Measurements from ENCODE around the gene ZBTB12.

Gene ZBTB12

DNA sequence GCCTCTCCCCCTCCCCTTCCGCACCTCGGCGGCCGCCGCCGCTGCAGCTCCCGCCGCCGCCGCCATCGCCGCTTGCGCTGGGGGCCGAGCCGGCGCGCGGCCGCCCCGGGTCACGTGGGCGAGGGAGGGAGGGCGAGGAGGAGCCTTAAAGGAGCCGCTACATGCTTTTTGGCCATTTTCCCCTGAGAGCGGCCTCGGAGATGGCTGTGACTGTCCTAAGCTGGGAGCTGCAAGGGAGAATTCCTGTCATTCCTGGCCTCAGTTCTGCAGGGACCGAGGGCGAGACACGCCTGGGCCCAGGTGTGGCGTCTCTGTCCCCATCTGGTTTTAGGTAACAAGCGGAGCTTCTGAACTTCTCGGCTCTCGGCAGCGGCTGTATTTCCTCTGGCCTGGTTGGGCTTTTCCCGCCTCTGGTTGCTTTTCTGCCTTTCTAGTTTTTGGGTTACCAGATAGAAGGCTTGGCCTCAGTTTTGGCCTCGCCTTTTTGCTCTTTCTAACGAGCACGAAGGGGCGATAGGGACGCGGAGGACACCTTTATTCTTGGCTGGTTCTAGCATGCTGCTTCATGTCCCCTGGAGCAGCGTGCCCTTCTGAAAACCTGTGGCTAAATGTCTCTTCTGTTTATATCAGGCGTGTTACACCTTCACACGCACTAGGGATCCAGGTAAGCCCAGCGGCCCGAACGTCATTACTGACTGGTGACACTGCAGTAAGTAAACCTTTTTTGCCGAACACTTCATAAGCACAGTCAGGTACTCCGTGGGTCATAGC lies 4.1 kb downstream of the ZBTB12 start, which contains the start of gene EHMT2:
Gene EHMT2, minus strand, starts transcription at position 87 of the 771 bp plus-strand sequence. Its CDS starts 21 bp downstream, at position 66.
- peak within 1 kb of the TSS; percentile 69 for H3K4me3 ChIP-seq (ENCODE audit: low read depth, low read length, poor library complexity, severe bottlenecking)
- no peaks in the 10 kb centered on the region for H3F3A ChIP-seq (ENCODE audit: insufficient read depth, low read length)
- H3K9me3 ChIP-seq (ENCODE audit: low read length) = no peaks in the 10 kb centered on the region
- H3K27me3 ChIP-seq (ENCODE audit: insufficient read depth, low read length) = no peaks in the 10 kb centered on the region
- no peaks in the 10 kb centered on the region for H3K9me2 ChIP-seq (ENCODE audit: low read depth, low read length)
- H3K36me3 ChIP-seq (ENCODE audit: insufficient read depth, low read length) = peaks cover 23% of the 10 kb centered on the region; the same call in 1 of the 2 replicates
- H2AFZ ChIP-seq (ENCODE audit: low read length) = no peak within 1 kb of the TSS
- peak within 1 kb of the TSS; percentile 86 for H3K9ac ChIP-seq (ENCODE audit: low read length)
- H4K20me1 ChIP-seq (ENCODE audit: insufficient read depth, low read length) = no peaks in the 10 kb centered on the region
- H3K4me1 ChIP-seq (ENCODE audit: insufficient read depth, low read length, severe bottlenecking) = peaks cover 46% of the 10 kb centered on the region
- H3K27ac ChIP-seq (ENCODE audit: low read depth, low read length, poor library complexity, severe bottlenecking) = peak within 1 kb of the TSS; percentile 81
- no peaks in the 10 kb centered on the region for H3K79me2 ChIP-seq (ENCODE audit: insufficient read depth, low read length)
- peak within 1 kb of the TSS; percentile 91 for H3K4me2 ChIP-seq (ENCODE audit: low read length)
- TF ChIP-seq CTCF (IDR thresholded peaks at IDR 0.05; ENCODE audit: low read length) = no peak
- no peak for TF ChIP-seq EZH2 (IDR thresholded peaks at IDR 0.05; ENCODE audit: borderline replicate concordance, low read length)

DNA sequence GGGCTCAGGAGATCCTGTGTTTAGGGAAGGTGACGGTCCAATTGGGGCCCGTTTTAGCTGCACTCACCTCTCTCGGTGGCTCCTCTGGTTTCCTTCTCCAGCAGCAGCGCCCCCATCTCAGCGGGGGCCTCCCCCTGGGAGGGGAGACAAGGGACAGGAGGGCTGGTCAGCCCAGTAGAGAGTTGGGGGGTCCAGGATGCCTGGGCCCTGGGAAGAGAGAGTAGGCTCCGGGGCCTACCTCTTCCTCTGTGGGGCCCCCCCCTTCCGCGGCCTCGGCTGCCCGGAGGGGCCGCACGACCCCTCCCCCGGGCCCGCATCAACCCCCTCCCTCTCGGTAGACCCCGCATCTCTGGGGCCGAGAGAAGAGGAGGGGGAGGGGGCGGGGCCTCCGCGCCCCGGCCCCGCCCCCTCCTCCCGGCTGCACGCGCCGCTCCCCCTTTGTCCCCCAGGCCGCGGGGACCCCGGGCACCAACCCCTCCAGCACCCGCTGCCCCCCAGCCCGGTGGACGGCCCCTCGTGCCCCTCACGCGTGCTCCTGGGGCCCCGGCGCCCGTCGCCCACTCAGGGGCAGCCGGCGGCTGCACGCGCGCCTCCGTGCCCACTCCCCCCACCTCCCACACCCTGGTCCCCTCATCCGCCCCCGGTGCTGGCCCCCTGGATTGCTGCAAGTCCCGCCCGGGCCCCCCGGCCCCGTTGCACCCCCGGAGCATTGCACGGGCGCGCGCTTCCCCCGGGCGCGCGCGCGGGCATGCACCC lies 4.9 kb downstream of the ZBTB12 start:
- H3K9ac ChIP-seq (ENCODE audit: low read length) = peak overlapping the region; percentile 86
- peak overlapping the region; percentile 91 for H3K4me2 ChIP-seq (ENCODE audit: low read length)
- TF ChIP-seq CTCF (IDR thresholded peaks at IDR 0.05; ENCODE audit: low read length) (no peak), EZH2 (IDR thresholded peaks at IDR 0.05; ENCODE audit: borderline replicate concordance, low read length) (no peak)
- H3K9me3 ChIP-seq (ENCODE audit: low read length) = no peaks in the 10 kb centered on the region
- H3K4me1 ChIP-seq (ENCODE audit: insufficient read depth, low read length, severe bottlenecking) = peaks cover 41% of the 10 kb centered on the region
- no peaks in the 10 kb centered on the region for H3K79me2 ChIP-seq (ENCODE audit: insufficient read depth, low read length)
- H3K27me3 ChIP-seq (ENCODE audit: insufficient read depth, low read length) = no peaks in the 10 kb centered on the region
- no peak overlapping the region for H2AFZ ChIP-seq (ENCODE audit: low read length)
- no peaks in the 10 kb centered on the region for H3K9me2 ChIP-seq (ENCODE audit: low read depth, low read length)
- peak overlapping the region; percentile 69 for H3K4me3 ChIP-seq (ENCODE audit: low read depth, low read length, poor library complexity, severe bottlenecking)
- peak overlapping the region; percentile 64 for H3K27ac ChIP-seq (ENCODE audit: low read depth, low read length, poor library complexity, severe bottlenecking)
- no peaks in the 10 kb centered on the region for H4K20me1 ChIP-seq (ENCODE audit: insufficient read depth, low read length)
- H3F3A ChIP-seq (ENCODE audit: insufficient read depth, low read length) = no peaks in the 10 kb centered on the region
- H3K36me3 ChIP-seq (ENCODE audit: insufficient read depth, low read length) = peaks cover 30% of the 10 kb centered on the region; the same call in 1 of the 2 replicates

DNA sequence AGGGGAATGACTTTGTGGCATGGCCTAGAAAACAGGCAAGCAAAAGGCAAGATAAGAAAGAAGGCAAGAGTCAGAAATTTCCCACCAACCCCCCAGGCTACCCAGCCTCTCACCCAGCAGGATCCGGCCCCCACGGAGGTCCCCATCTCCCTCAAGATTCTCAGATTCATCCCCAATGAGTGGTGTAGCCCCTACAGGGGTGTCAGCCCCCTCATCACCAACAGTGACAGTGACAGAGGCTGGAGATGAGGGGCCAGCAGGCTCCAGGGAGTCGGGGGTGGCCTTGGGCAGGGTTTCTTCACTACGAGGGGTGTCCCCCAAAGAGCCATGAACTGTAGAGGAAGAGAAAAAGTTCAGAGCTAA lies 5.4 kb downstream of the ZBTB12 start:
- Histone ChIP-seq H3K9me3 (ENCODE audit: low read length) (no peaks in the 10 kb centered on the region), H3F3A (ENCODE audit: insufficient read depth, low read length) (no peaks in the 10 kb centered on the region), H2AFZ (ENCODE audit: low read length) (no peak overlapping the region), H3K9ac (ENCODE audit: low read length) (peak overlapping the region; percentile 86), H3K9me2 (ENCODE audit: low read depth, low read length) (no peaks in the 10 kb centered on the region), H3K4me1 (ENCODE audit: insufficient read depth, low read length, severe bottlenecking) (peaks cover 41% of the 10 kb centered on the region), H3K4me2 (ENCODE audit: low read length) (peak overlapping the region; percentile 91), H4K20me1 (ENCODE audit: insufficient read depth, low read length) (no peaks in the 10 kb centered on the region), H3K27ac (ENCODE audit: low read depth, low read length, poor library complexity, severe bottlenecking) (peak overlapping the region; percentile 64), H3K79me2 (ENCODE audit: insufficient read depth, low read length) (no peaks in the 10 kb centered on the region), H3K27me3 (ENCODE audit: insufficient read depth, low read length) (no peaks in the 10 kb centered on the region), H3K36me3 (ENCODE audit: insufficient read depth, low read length) (peaks cover 36% of the 10 kb centered on the region; the same call in 1 of the 2 replicates), H3K4me3 (ENCODE audit: low read depth, low read length, poor library complexity, severe bottlenecking) (peak overlapping the region; percentile 69)
- TF ChIP-seq CTCF (IDR thresholded peaks at IDR 0.05; ENCODE audit: low read length) (no peak), EZH2 (IDR thresholded peaks at IDR 0.05; ENCODE audit: borderline replicate concordance, low read length) (no peak)

Data from OCI-LY1 (cell line).